ENCODE results near the gene HPGDS.
"Not testable (repeated sequence)": the region's sequence is repeated elsewhere in the genome, so short reads cannot be mapped to it uniquely, and the experiment has no call there.

HPGDS gene

GRCh38 chr4:94357624-94358023, 15.0 kb upstream of the HPGDS start:
- DNase-seq (ENCODE audit: low spot score): no peak

GRCh38 chr4:94356444-94356843, 13.8 kb upstream of the HPGDS start:
- DNase-seq (ENCODE audit: low spot score): no peak

DNA sequence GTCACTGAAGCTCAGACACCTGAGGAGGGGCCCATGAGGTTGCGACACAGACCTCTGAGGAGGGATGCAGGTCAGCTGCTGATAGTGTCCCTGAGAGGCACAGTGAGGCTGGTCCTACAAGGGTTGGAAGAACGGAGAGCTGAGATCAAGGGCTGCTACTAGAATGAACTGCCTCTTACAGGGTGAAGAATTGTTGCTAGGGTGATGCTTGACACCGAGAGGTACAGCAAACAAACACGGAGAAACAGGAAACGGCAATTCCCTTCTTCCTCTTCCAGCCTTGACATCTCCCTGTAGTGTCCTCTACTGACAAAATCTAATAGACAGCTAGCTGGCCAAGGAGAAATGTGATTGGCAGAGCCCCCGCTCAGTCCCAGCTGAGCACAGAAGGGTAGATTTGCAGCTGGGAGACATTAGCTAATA, 11.8 kb upstream of the HPGDS start:
- no peak for DNase-seq (ENCODE audit: low spot score)

DNA sequence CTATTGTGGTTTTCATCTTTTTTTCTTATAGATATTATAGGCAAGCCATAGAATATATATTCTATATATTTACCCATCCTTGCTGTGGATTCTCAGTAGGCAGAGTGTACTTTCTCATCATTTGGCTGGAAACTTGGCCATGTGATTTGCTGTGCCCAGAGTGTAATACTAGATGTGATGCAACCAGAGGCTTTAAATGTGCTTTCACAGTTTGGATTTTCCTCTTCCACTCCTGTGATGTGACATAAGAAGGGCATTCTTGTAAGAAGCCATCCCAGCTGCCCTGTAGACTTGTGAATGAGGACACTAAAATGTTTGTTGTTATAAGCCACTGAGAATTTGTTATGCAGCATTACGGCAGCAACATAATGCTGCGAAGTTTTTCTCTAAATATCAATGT, 10.4 kb upstream of the HPGDS start:
- DNase-seq (ENCODE audit: low spot score): no peak

DNA sequence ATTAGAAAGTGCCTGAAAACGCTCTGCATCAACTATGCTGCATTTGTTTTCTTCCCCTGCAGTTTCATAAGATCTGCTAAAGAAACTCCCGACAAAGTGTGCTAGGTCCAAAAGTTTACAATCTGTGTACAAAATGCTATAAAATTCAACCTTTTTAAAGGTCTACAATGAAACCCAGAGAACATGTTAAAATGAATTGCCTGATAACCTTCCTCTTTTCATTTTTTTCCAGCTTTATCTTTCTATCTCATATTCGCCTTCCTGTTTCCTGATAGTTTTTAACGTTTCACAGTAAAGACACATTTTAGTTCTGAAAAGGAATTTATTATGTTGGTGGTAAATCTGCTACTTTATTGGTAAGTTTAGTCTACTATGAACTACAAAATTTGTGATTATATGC, 9.5 kb upstream of the HPGDS start:
- DNase-seq (ENCODE audit: low spot score): no peak

- DNase-seq (ENCODE audit: low spot score): no peak
Measured at GRCh38 chr4:94351319-94351718, 8.7 kb upstream of the HPGDS start.

DNA sequence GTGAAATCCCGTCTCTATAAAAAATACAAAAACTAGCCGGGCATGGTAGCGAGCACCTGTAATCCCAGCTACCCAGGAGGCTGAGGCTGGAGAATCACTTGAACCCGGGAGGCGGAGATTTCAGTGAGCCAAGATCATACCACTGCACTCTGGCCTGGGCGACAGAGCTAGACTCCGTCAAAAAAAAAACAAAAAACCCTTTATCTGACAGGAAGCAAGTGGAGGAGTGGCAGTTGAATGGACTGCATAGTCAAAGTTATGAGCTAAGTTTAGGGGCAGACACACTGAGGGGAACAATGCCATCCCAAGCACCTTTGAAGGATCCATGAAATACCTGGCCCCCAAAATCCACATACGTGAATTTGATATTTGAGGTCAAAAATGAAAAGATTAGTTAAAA, 7.5 kb upstream of the HPGDS start:
- no peak for DNase-seq (ENCODE audit: low spot score)

DNA sequence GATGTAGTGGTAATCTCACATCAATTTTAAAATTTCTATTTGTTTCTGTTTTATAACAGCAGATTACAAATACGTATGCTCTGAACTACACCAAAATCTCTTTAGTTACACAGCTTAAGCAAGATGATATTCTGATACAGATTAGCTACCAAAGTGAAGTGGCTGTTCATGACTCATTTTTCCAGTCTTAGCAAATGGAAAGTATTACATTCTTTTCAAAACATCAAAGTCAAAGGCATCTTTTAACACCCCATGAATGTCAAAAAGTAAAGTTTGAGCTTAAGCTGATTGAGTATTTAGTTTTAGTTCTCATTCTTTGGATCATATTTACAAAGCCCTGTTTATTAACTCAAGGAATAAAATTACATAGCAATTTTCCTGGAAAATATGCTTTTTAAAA, 6.6 kb upstream of the HPGDS start:
- DNase-seq (ENCODE audit: low spot score): no peak

DNA sequence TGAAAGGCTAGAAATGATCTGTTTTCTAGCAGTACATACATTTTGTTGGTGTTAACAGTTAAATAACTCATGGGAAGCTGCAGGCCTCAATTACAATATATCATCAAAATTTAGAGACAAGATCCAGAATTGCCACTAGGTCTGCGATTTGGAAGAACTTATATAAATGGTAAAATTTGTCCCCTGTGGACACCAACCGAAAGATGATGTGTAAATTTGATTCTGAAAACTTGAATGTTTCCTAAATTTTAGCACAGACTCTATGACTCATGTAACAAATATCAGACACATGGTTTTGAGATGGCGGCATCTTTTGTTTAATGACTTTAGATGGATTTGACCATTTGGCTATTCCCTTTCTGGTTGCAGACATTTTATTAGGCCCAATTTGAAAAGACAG, 6.0 kb upstream of the HPGDS start:
- no peak for DNase-seq (ENCODE audit: low spot score)

GRCh38 chr4:94346541-94346940, 3.9 kb upstream of the HPGDS start:
- no peak for DNase-seq (ENCODE audit: low spot score)

GRCh38 chr4:94345969-94346368, 3.3 kb upstream of the HPGDS start:
- DNase-seq (ENCODE audit: low spot score): no peak

- no peak for DNase-seq (ENCODE audit: low spot score)
Measured at GRCh38 chr4:94345266-94345665, 2.6 kb upstream of the HPGDS start.

- no peak for DNase-seq (ENCODE audit: low spot score)
Measured at GRCh38 chr4:94344457-94344856, 1.8 kb upstream of the HPGDS start.

GRCh38 chr4:94341481-94342370, 910 bp downstream of the HPGDS start:
- DNase-seq (ENCODE audit: low spot score): no peak

- DNase-seq (ENCODE audit: low spot score): no peak
Measured at GRCh38 chr4:94339779-94340178, 2.9 kb downstream of the HPGDS start.

DNA sequence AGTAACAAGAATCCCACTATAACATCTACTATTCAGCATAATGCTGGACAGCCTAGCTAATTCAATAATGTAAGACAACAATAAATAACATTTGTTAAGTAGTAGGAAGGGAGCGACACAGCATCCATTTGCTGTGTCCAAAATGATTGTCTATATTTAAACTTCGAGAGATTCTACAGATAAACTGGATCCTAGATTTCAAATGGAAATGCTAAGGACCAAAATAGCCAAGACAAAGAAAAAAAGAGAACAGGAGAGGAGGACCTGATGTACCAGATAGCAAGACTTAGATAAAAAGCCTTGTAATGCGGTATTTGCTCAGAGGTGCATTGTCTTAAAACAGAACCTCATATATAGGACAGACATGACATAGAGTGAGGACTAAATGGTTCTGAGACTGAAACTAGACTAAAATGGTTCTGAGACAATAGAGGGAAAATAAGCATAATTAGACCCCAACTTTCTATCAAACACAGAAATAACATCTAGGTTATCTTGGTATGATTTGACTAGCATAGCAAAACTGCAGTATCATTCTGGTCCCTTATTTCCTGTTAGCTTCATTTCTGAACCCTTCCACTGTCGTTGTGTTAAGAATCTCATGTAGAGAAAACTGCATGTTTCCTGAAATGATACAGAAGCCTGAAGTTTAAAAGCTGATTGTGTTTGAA, 3.8 kb downstream of the HPGDS start:
- DNase-seq (ENCODE audit: low spot score): no peak

GRCh38 chr4:94336791-94337190, 5.8 kb downstream of the HPGDS start:
- not testable (repeated sequence) for DNase-seq (ENCODE audit: low spot score)

- DNase-seq (ENCODE audit: low spot score): no peak
Measured at GRCh38 chr4:94336303-94336702, 6.3 kb downstream of the HPGDS start.

GRCh38 chr4:94334962-94335361, 7.7 kb downstream of the HPGDS start:
- DNase-seq (ENCODE audit: low spot score): no peak

DNA sequence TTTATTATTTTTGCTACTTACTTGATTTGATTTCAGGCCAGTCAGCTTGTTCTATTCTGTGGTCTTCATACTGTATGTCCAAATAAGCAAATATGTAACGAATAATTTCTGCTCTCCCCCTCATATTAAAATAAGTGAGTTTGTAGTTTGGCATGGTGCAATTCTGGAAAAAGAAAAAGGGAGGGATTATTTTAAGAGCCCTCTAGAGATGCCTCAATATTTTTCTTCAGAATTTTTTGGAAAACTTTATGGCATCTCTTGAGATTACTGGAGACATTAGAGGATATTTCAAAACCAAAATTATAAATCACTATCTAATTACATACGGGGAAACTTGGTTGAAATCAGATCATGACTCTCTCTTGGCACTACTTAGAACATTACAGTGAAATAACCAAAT, 8.2 kb downstream of the HPGDS start:
- no peak for DNase-seq (ENCODE audit: low spot score)

DNA sequence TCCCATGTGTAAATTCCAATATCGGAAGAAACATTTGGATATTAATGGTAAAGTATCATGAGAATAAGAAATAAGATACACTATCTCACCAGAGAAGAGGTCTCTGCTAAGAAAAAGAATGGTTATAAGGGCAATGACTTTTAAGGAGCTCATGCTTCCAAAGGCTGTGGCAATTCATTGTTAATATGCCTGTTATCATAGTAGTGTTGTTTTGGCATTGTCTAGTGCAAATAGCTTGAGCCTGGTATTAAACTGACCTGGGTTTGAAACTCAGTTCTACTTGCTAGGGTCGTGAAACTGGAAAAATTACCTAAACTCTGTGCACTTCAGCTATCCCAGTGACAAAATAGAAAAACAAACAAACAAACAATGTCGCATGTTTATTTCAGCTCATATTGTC, 8.8 kb downstream of the HPGDS start:
- no peak for DNase-seq (ENCODE audit: low spot score)

GRCh38 chr4:94332983-94333590, 9.5 kb downstream of the HPGDS start:
- DNase-seq (ENCODE audit: low spot score): no peak

GRCh38 chr4:94329933-94330332, 12.7 kb downstream of the HPGDS start:
- DNase-seq (ENCODE audit: low spot score): no peak

Data from left forelimb (tissue), 1 donor.